ENCODE measurements around the gene SP1. TPM values are rescaled to one million over a fixed set of nuclear protein-coding genes. Genes with fewer than 3 reads are reported as not detected.

Gene SP1
- total and polyA plus RNA-seq, 3 experiments from 2014 or later: 6.6 to 63.3 (median 61.1) TPM

- H3K4me3 ChIP-seq (ENCODE audit: low read length): no peak within 1 kb of the TSS
- Mint-ChIP-seq H3K27me3 (peaks cover 26 to 69% of the 10 kb centered on the region in 2 donors), H3K36me3 (peaks cover 0 to 2% (median 0%) of the 10 kb centered on the region in 3 donors), H3K9me3 (no peaks in the 10 kb centered on the region), H3K4me3 (no peak within 1 kb of the TSS), H3K27ac (no peak within 1 kb of the TSS), H3K4me1 (peaks cover 7 to 9% (median 7%) of the 10 kb centered on the region in 3 donors)
- H3K27ac ChIP-seq (ENCODE audit: low read depth, low read length): no peak within 1 kb of the TSS
- no peaks in the 10 kb centered on the region for H3K9me3 ChIP-seq (ENCODE audit: low read length)
- CTCF ChIA-PET: interaction anchor here (1.8 to 3.5 kb wide), 2 partner anchors 9 to 16 kb away, joined by 9 to 13 read pairs; no protein-coding TSS in a partner anchor
- no peaks in the 10 kb centered on the region for H3K4me1 ChIP-seq (ENCODE audit: insufficient read depth, low read length)
- peaks cover 27% of the 10 kb centered on the region for H3K27me3 ChIP-seq (ENCODE audit: insufficient read depth, low read length, poor library complexity, severe bottlenecking)
- POLR2A ChIA-PET: interaction anchor here (0.6 to 1.0 kb wide), 2 partner anchors 9 to 86 kb away, joined by 3 to 5 read pairs; no protein-coding TSS in a partner anchor
- DNase-seq: no peak
- H3K36me3 ChIP-seq (ENCODE audit: insufficient read depth, low read length): no peaks in the 10 kb centered on the region
Measured at GRCh38 chr12:53336181-53336681, 43.7 kb upstream of the SP1 start, which contains the start of gene SP7. Gene SP7 (minus strand): TSS chr12:53336354. CDS start chr12:53335646, 708 bp downstream.

- Mint-ChIP-seq H3K36me3 (peaks cover 0 to 2% (median 0%) of the 10 kb centered on the region in 3 donors), H3K27ac (peak overlapping the region in 4 of 8 donors; percentile 3 to 47 (median 27))
- POLR2A ChIA-PET: no interaction called here
Measured at GRCh38 chr12:53338017-53338416, 42.0 kb upstream of the SP1 start.

GRCh38 chr12:53338916-53339315 is 41.1 kb upstream of the SP1 start:
- H3K9me3 ChIP-seq (ENCODE audit: low read length): no peaks in the 10 kb centered on the region
- H3K27me3 Mint-ChIP-seq: peaks cover 26 to 49% of the 10 kb centered on the region in 2 donors
- peaks cover 10 to 14% (median 12%) of the 10 kb centered on the region in 3 donors for H3K4me1 Mint-ChIP-seq
- H3K9me3 Mint-ChIP-seq: no peaks in the 10 kb centered on the region
- ChIA-PET POLR2A (no interaction called here), CTCF (interaction anchor here (0.7 to 1.0 kb wide), 2 partner anchors 18 to 19 kb away, joined by 3 to 4 read pairs; no protein-coding TSS in a partner anchor)
- peaks cover 27% of the 10 kb centered on the region for H3K27me3 ChIP-seq (ENCODE audit: insufficient read depth, low read length, poor library complexity, severe bottlenecking)
- no peak overlapping the region for H3K4me3 Mint-ChIP-seq
- no peak overlapping the region for H3K27ac Mint-ChIP-seq
- DNase-seq: no peak
- no peak overlapping the region for H3K27ac ChIP-seq (ENCODE audit: low read depth, low read length)
- no peaks in the 10 kb centered on the region for H3K36me3 ChIP-seq (ENCODE audit: insufficient read depth, low read length)
- H3K36me3 Mint-ChIP-seq: peaks cover 0 to 2% (median 0%) of the 10 kb centered on the region in 3 donors
- no peak overlapping the region for H3K4me3 ChIP-seq (ENCODE audit: low read length)
- peaks cover 2% of the 10 kb centered on the region for H3K4me1 ChIP-seq (ENCODE audit: insufficient read depth, low read length)

More at GRCh38 chr12:53338017-53338416, 42.0 kb upstream of the SP1 start:
- Mint-ChIP-seq H3K9me3 (no peaks in the 10 kb centered on the region), H3K4me3 (peak overlapping the region in 1 of 7 donors; percentile 13), H3K4me1 (peaks cover 7 to 9% (median 7%) of the 10 kb centered on the region in 3 donors), H3K27me3 (peaks cover 26 to 58% of the 10 kb centered on the region in 2 donors)
- H3K36me3 ChIP-seq (ENCODE audit: insufficient read depth, low read length): no peaks in the 10 kb centered on the region
- no peak overlapping the region for H3K4me3 ChIP-seq (ENCODE audit: low read length)
- no peaks in the 10 kb centered on the region for H3K9me3 ChIP-seq (ENCODE audit: low read length)
- peaks cover 27% of the 10 kb centered on the region for H3K27me3 ChIP-seq (ENCODE audit: insufficient read depth, low read length, poor library complexity, severe bottlenecking)
- no peak overlapping the region for H3K27ac ChIP-seq (ENCODE audit: low read depth, low read length)
- CTCF ChIA-PET: no interaction called here
- no peak for DNase-seq
- no peaks in the 10 kb centered on the region for H3K4me1 ChIP-seq (ENCODE audit: insufficient read depth, low read length)

GRCh38 chr12:53340398-53340797 is 39.6 kb upstream of the SP1 start:
- no peak overlapping the region for H3K4me3 ChIP-seq (ENCODE audit: low read length)
- Mint-ChIP-seq H3K9me3 (no peaks in the 10 kb centered on the region), H3K27ac (no peak overlapping the region), H3K27me3 (peaks cover 24 to 38% of the 10 kb centered on the region in 2 donors), H3K4me3 (no peak overlapping the region), H3K36me3 (peaks cover 0 to 2% (median 2%) of the 10 kb centered on the region in 3 donors), H3K4me1 (peaks cover 21 to 24% (median 22%) of the 10 kb centered on the region in 3 donors)
- H3K9me3 ChIP-seq (ENCODE audit: low read length): no peaks in the 10 kb centered on the region
- H3K27ac ChIP-seq (ENCODE audit: low read depth, low read length): no peak overlapping the region
- no peaks in the 10 kb centered on the region for H3K36me3 ChIP-seq (ENCODE audit: insufficient read depth, low read length)
- peaks cover 27% of the 10 kb centered on the region for H3K27me3 ChIP-seq (ENCODE audit: insufficient read depth, low read length, poor library complexity, severe bottlenecking)
- CTCF ChIA-PET: interaction anchor here (1.2 kb wide), 2 partner anchors 17 to 127 kb away, joined by 3 to 4 read pairs; no protein-coding TSS in a partner anchor
- DNase-seq: no peak
- peaks cover 9% of the 10 kb centered on the region for H3K4me1 ChIP-seq (ENCODE audit: insufficient read depth, low read length)
- POLR2A ChIA-PET: no interaction called here

GRCh38 chr12:53343449-53343848 is 36.5 kb upstream of the SP1 start:
- no peaks in the 10 kb centered on the region for H3K9me3 ChIP-seq (ENCODE audit: low read length)
- Mint-ChIP-seq H3K4me1 (peaks cover 12 to 18% (median 14%) of the 10 kb centered on the region in 3 donors), H3K36me3 (peaks cover 0 to 2% (median 0%) of the 10 kb centered on the region in 3 donors), H3K27me3 (peaks cover 10 to 12% of the 10 kb centered on the region in 2 donors), H3K4me3 (peak overlapping the region; percentile 17 to 90 (median 56)), H3K27ac (peak overlapping the region in 6 of 8 donors; percentile 24 to 83 (median 58)), H3K9me3 (no peaks in the 10 kb centered on the region)
- peaks cover 9% of the 10 kb centered on the region for H3K4me1 ChIP-seq (ENCODE audit: insufficient read depth, low read length)
- ChIA-PET POLR2A (interaction anchor here (1.0 to 4.0 kb wide), 2 partner anchors 13 to 19 kb away, joined by 3 to 28 read pairs; no protein-coding TSS in a partner anchor), CTCF (interaction anchor here (0.7 to 6.6 kb wide), 4 partner anchors 9 to 129 kb away, joined by 3 to 209 read pairs (median 14); partner anchors contain the start of gene AAAS)
- H3K4me3 ChIP-seq (ENCODE audit: low read length): no peak overlapping the region
- peaks cover 5% of the 10 kb centered on the region for H3K27me3 ChIP-seq (ENCODE audit: insufficient read depth, low read length, poor library complexity, severe bottlenecking)
- DNase-seq: no peak
- no peak overlapping the region for H3K27ac ChIP-seq (ENCODE audit: low read depth, low read length)
- H3K36me3 ChIP-seq (ENCODE audit: insufficient read depth, low read length): no peaks in the 10 kb centered on the region

GRCh38 chr12:53343969-53344368 is 36.0 kb upstream of the SP1 start:
- Histone ChIP-seq H3K27me3 (ENCODE audit: insufficient read depth, low read length, poor library complexity, severe bottlenecking) (peaks cover under 1% of the 10 kb centered on the region), H3K36me3 (ENCODE audit: insufficient read depth, low read length) (no peaks in the 10 kb centered on the region), H3K4me3 (ENCODE audit: low read length) (peak overlapping the region; percentile 45), H3K4me1 (ENCODE audit: insufficient read depth, low read length) (peaks cover 9% of the 10 kb centered on the region), H3K27ac (ENCODE audit: low read depth, low read length) (no peak overlapping the region), H3K9me3 (ENCODE audit: low read length) (no peaks in the 10 kb centered on the region)
- POLR2A ChIA-PET: interaction anchor here (0.5 to 4.0 kb wide), 6 partner anchors 13 to 97 kb away, joined by 3 to 28 read pairs (median 6); partner anchors contain the start of genes AAAS and SP1
- peaks cover 10% of the 10 kb centered on the region in 2 donors for H3K27me3 Mint-ChIP-seq
- H3K4me3 Mint-ChIP-seq: peak overlapping the region; percentile 73 to 90 (median 79)
- DNase-seq: no peak
- H3K36me3 Mint-ChIP-seq: peaks cover 0 to 2% (median 0%) of the 10 kb centered on the region in 3 donors
- no peaks in the 10 kb centered on the region for H3K9me3 Mint-ChIP-seq
- peak overlapping the region; percentile 17 to 93 (median 57) for H3K27ac Mint-ChIP-seq
- H3K4me1 Mint-ChIP-seq: peaks cover 12 to 18% (median 14%) of the 10 kb centered on the region in 3 donors
- CTCF ChIA-PET: interaction anchor here (0.8 to 6.6 kb wide), 14 partner anchors 8 to 278 kb away, joined by 3 to 209 read pairs (median 9); partner anchors contain the start of genes AAAS, AMHR2, PFDN5 and SP7

- Histone ChIP-seq H3K9me3 (ENCODE audit: low read length) (no peaks in the 10 kb centered on the region), H3K4me3 (ENCODE audit: low read length) (peak overlapping the region; percentile 45), H3K4me1 (ENCODE audit: insufficient read depth, low read length) (peaks cover 9% of the 10 kb centered on the region), H3K27me3 (ENCODE audit: insufficient read depth, low read length, poor library complexity, severe bottlenecking) (no peaks in the 10 kb centered on the region), H3K36me3 (ENCODE audit: insufficient read depth, low read length) (no peaks in the 10 kb centered on the region), H3K27ac (ENCODE audit: low read depth, low read length) (no peak overlapping the region)
- peaks cover 12 to 18% (median 14%) of the 10 kb centered on the region in 3 donors for H3K4me1 Mint-ChIP-seq
- H3K27ac Mint-ChIP-seq: peak overlapping the region in 7 of 8 donors; percentile 17 to 93 (median 54)
- no peaks in the 10 kb centered on the region for H3K9me3 Mint-ChIP-seq
- no peak for DNase-seq
- ChIA-PET CTCF (interaction anchor here (0.8 to 6.6 kb wide), 35 partner anchors 10 to 402 kb away, joined by 3 to 209 read pairs (median 6); partner anchors contain the start of genes AAAS, AMHR2, CSAD and ITGB7), POLR2A (interaction anchor here (0.5 to 4.0 kb wide), 11 partner anchors 9 to 164 kb away, joined by 3 to 28 read pairs (median 5); partner anchors contain the start of genes AAAS, CSAD, MYG1 and PFDN5)
- H3K4me3 Mint-ChIP-seq: peak overlapping the region; percentile 73 to 90 (median 79)
- peaks cover 10% of the 10 kb centered on the region in 2 donors for H3K27me3 Mint-ChIP-seq
- H3K36me3 Mint-ChIP-seq: peaks cover 0 to 2% (median 0%) of the 10 kb centered on the region in 3 donors
Measured at GRCh38 chr12:53344487-53344823, 35.5 kb upstream of the SP1 start.
